NCI-H187 (cell line): ENCODE data around the gene CNIH3.
"Not testable (repeated sequence)": the region's sequence is repeated elsewhere in the genome, so short reads cannot be mapped to it uniquely, and the experiment has no call there.

Source experiments
- DNase-seq, 2 experiments: peaks; one replicate each; lab custom pipeline; 2025; lab: John Stamatoyannopoulos, UW

Gene CNIH3

GRCh38 chr1:224689374-224689773 lies 73.3 kb downstream of the CNIH3 start:
- DNase-seq: no peak

- no peak for DNase-seq
These were observed 74.5 kb downstream of the CNIH3 start for GRCh38 chr1:224690576-224690975.

- DNase-seq: no peak
These were observed 75.2 kb downstream of the CNIH3 start for GRCh38 chr1:224691148-224691925.

GRCh38 chr1:224694969-224695368 lies 78.9 kb downstream of the CNIH3 start:
- no peak for DNase-seq

- DNase-seq: no peak
These were observed 79.9 kb downstream of the CNIH3 start for GRCh38 chr1:224696021-224696420.

- DNase-seq: peak in 1 of 2 experiments; percentile 38
These were observed 81.0 kb downstream of the CNIH3 start for GRCh38 chr1:224696891-224697765.

- DNase-seq: no peak
These were observed 81.9 kb downstream of the CNIH3 start for GRCh38 chr1:224698015-224698451.

- no peak for DNase-seq
These were observed 84.9 kb downstream of the CNIH3 start for GRCh38 chr1:224700918-224701531.

GRCh38 chr1:224703702-224704101 lies 87.6 kb downstream of the CNIH3 start:
- no peak for DNase-seq

GRCh38 chr1:224704107-224704735 lies 88.1 kb downstream of the CNIH3 start:
- no peak for DNase-seq

- no peak for DNase-seq
These were observed 89.5 kb downstream of the CNIH3 start for GRCh38 chr1:224705578-224705977.

GRCh38 chr1:224707843-224708725 lies 92.0 kb downstream of the CNIH3 start:
- no peak for DNase-seq

GRCh38 chr1:224710196-224710595 lies 94.1 kb downstream of the CNIH3 start:
- no peak for DNase-seq

GRCh38 chr1:224711231-224711756 lies 95.2 kb downstream of the CNIH3 start:
- DNase-seq: not testable (repeated sequence)

GRCh38 chr1:224711876-224712275 lies 95.8 kb downstream of the CNIH3 start:
- DNase-seq: no peak

- DNase-seq: no peak
These were observed 97.1 kb downstream of the CNIH3 start for GRCh38 chr1:224713228-224713627.

GRCh38 chr1:224714553-224714952 lies 98.4 kb downstream of the CNIH3 start:
- DNase-seq: no peak

GRCh38 chr1:224718470-224719053 lies 102.4 kb downstream of the CNIH3 start:
- no peak for DNase-seq

- no peak for DNase-seq
These were observed 103.6 kb downstream of the CNIH3 start for GRCh38 chr1:224719716-224720115.

GRCh38 chr1:224720216-224720615 lies 104.1 kb downstream of the CNIH3 start:
- DNase-seq: no peak
